Right lobe of liver (tissue), 6 donors: ENCODE measurements around the gene ERC2. TPM values are rescaled to one million over a fixed set of nuclear protein-coding genes. Genes with fewer than 3 reads are reported as not detected.

ENCODE experiments used
- ATAC-seq, 4 donors: fragments of 200-7000 bp; cut with Tn5 transposase; one replicate each; pipeline ENCODE4 v1.9.1; 2020; ENCODE audit warnings: mild to moderate bottlenecking in 4 of 4, moderate library complexity in 4 of 4
- DNase-seq, 3 donors: peaks; one replicate each; pipeline ENCODE4 v3.0.0-alpha.2; 2020
- H3K27ac ChIP-seq, 3 donors: fragments of 200-600 bp; one replicate each; pipeline ENCODE4 v1.8.0; 2022
- H3K27me3 ChIP-seq, 2 donors: fragments of 200-600 bp; one replicate each; pipeline ENCODE4 v1.8.0; 2022
- H3K36me3 ChIP-seq, 4 donors: fragments of 200-600 bp; sonication (generic) in 1 of 4; one replicate each; pipeline versions ENCODE4 v1.5.1 to v1.8.0; 2017 to 2022; ENCODE audit warnings: control low read depth in 1 of 4
- H3K4me1 ChIP-seq, 4 donors: fragments of 200-600 bp; sonication (generic) in 1 of 4; one replicate each; pipeline versions ENCODE4 v1.5.1 to v1.8.0; 2017 to 2022; ENCODE audit warnings: control low read depth in 1 of 4
- H3K4me3 ChIP-seq, 3 donors: fragments of 200-600 bp; one replicate each; pipeline ENCODE4 v1.8.0; 2022
- H3K9me3 ChIP-seq, 4 donors: fragments of 200-600 bp; sonication (generic) in 1 of 4; one replicate each; pipeline versions ENCODE4 v1.5.1 to v1.8.0; 2017 to 2022; ENCODE audit warnings: control low read depth in 1 of 4
- CTCF ChIP-seq, 4 donors: fragments of 200-600 bp in 3 of 4; fragments of 450-650 bp in 1 of 4; IDR thresholded peaks; one replicate each; pipeline versions ENCODE4 v1.5.1 to v1.8.0; 2016 to 2022; ENCODE audit warnings: antibody characterized with exemption in 4 of 4, mild to moderate bottlenecking in 2 of 4
- POLR2A ChIP-seq: fragments of 450-650 bp; IDR thresholded peaks from one replicate; pipeline ENCODE4 v1.6.1; 2017; ENCODE audit warnings: antibody characterized with exemption, mild to moderate bottlenecking
- WGBS: methylation state at CpG from one replicate; pipeline ENCODE4 v1.1.6; 2018; ENCODE audit warnings: low coverage, low lambda C conversion rate; ENCODE audit not compliant: insufficient coverage; ENCODE audit errors: missing lambda C conversion rate; 5-methylcytosine and 5-hydroxymethylcytosine counted together
- intact Hi-C, 2 donors: fragments of 100-400 bp; cut with DNase I; formaldehyde crosslinking; loops; one replicate each; pipeline versions ENCODE4 v1.11.2 to v1.14.1; 2022
- total RNA-seq, 6 experiments: library from RNA; depleted of rRNA in 2 of 6; stranded (reverse); fragments of >200 nt in 2 of 6; fragmentation: NEBNext Ultra II Directional in 3 of 6; extraction: Animal tissue kit (Norgen Biotek cat#: 25700) in 3 of 6; gene quantifications; one replicate each; pipeline versions ENCODE4 v1.1.0 to v1.2.4, GENCODE V29; 2016 to 2023
- donor health status: DM: no; HTN: yes; CAD: no.
- donor health status: DM: no; HTN: no; CAD: no.
- donor health status: DM: no; HTN: no; CAD: no.
- donor health status: DM: no; HTN: yes; CAD: no.
- donor health status: DM: no; HTN: yes; CAD: no.

Gene ERC2
- total RNA-seq, 6 experiments from 2014 or later = not detected

DNA sequence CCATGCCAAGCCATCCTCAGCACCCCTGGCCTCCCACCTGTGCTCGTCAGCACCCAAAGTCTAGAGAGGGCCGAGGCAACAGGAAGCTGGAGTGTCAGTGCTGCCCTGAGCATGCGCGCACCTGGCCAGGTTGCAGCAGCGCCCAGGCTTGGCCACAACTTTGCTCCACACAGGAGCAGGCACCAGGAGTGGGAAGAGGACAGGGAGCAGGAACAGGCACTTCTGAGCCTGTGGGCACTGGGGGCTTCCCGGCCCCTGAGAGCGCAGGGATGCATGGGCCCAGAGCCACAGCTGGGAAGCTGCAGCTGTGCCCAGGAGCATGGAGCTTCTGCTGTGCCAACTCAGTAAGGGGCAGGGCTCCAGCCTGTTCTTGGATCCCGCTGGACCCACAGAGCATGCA lies 509.7 kb downstream of the ERC2 start:
- TF ChIP-seq CTCF (IDR thresholded peaks at IDR 0.05) (no peak), POLR2A (no peak)
- no peak for DNase-seq
- WGBS = no CpG with 5 or more reads among the region's 8 CpGs
- Histone ChIP-seq H3K27ac (no peak overlapping the region), H3K9me3 (no peaks in the 10 kb centered on the region), H3K4me1 (no peaks in the 10 kb centered on the region), H3K27me3 (no peaks in the 10 kb centered on the region), H3K36me3 (no peaks in the 10 kb centered on the region), H3K4me3 (no peak overlapping the region)
- peak in 1 of 4 donors; percentile 24 for ATAC-seq
- intact Hi-C loops = no loop called here

DNA sequence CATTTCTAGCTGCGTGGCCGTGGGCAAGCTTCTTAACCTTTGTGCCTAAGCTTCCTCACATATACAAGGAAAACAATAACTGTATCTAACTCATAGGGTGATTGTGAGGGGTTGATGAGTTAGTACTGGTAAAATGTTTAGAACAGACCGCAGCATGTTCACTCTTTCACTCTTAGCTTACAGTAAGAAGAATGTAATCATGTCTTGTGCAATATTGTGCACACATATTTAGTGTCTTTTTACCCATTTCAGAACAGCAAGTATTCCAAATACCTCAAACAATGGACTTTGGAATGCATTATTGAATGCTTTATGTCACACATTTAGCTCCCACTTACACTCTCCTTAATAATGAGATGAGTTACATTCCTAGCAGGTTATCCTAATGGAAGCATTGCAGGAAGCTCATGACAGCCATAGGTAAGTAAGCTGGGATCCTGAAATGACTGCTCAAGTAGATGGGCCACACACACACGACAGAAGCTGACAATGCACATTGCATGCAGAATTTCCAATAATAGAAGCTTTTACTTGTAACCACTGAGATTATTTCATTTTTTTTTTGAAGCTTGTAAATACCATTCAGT lies 512.3 kb downstream of the ERC2 start:
- Histone ChIP-seq H3K4me1 (no peaks in the 10 kb centered on the region), H3K36me3 (no peaks in the 10 kb centered on the region), H3K27ac (no peak overlapping the region), H3K27me3 (no peaks in the 10 kb centered on the region), H3K9me3 (no peaks in the 10 kb centered on the region), H3K4me3 (no peak overlapping the region)
- TF ChIP-seq CTCF (IDR thresholded peaks at IDR 0.05) (no peak), POLR2A (no peak)
- intact Hi-C loops = no loop called here
- 45% methylated on average over 4 of the region's 4 CpGs for WGBS
- DNase-seq (no peak), ATAC-seq (no peak)

DNA sequence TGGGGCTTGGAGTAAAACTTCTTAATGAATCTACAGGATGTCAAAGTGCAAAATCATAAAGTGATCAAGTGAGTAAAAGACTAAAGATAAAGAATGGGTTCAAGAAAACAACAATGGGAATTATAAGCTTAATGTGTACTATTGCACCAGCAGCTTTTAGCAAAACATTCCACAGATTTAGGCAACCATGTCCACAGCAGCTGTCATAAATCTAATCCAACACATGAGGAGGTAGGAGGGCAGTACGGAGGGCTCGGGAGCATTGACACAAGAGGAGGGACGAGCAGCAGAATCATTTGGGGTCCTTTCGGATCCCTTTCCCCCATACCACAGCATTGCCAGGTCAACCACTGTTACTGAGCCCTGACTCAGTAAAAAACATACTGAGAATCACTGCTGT lies 516.9 kb downstream of the ERC2 start:
- DNase-seq (no peak), ATAC-seq (no peak)
- WGBS = 72% methylated on average over 4 of the region's 4 CpGs
- H3K4me1 ChIP-seq = no peaks in the 10 kb centered on the region
- no peak overlapping the region for H3K27ac ChIP-seq
- no peaks in the 10 kb centered on the region for H3K27me3 ChIP-seq
- H3K36me3 ChIP-seq = no peaks in the 10 kb centered on the region
- H3K9me3 ChIP-seq = no peaks in the 10 kb centered on the region
- TF ChIP-seq CTCF (IDR thresholded peaks at IDR 0.05) (no peak), POLR2A (no peak)
- intact Hi-C loops = no loop called here
- H3K4me3 ChIP-seq = no peak overlapping the region

DNA sequence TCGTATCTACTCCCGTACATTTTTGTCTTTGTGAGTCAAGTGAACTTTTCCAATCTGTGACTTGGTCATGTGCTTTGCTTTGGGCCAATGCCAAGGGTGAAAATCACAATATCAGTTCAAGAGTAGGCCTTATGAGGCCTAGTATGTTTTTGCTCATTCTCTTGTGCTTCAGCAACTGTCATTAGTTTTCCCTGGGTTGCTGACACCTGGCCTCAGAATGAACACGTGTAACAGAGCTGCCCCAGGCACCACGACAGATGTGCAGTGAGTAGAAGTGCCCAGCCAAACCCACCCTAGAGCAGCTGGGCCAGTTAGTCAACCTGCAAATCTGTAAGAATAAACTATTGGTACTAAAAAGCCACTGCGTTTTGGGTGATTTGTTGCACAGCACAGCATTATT lies 520.9 kb downstream of the ERC2 start:
- Histone ChIP-seq H3K36me3 (no peaks in the 10 kb centered on the region), H3K4me3 (no peak overlapping the region), H3K9me3 (no peaks in the 10 kb centered on the region), H3K27ac (no peak overlapping the region), H3K4me1 (no peaks in the 10 kb centered on the region), H3K27me3 (no peaks in the 10 kb centered on the region)
- 61% methylated on average over 5 of the region's 5 CpGs for WGBS
- no peak for TF ChIP-seq CTCF (IDR thresholded peaks at IDR 0.05)
- TF ChIP-seq POLR2A = no peak
- DNase-seq (no peak), ATAC-seq (no peak)
- intact Hi-C loops = no loop called here
